B cell (primary cell): Measurements from ENCODE around the gene TMEM266.

ENCODE experiments used
- CTCF ChIP-seq: fragments of 200-600 bp; IDR thresholded peaks from one replicate; pipeline ENCODE4 v1.8.0; 2022; ENCODE audit warnings: antibody characterized with exemption, mild to moderate bottlenecking
- EZH2 ChIP-seq: IDR thresholded peaks from 2 replicates; pipeline ENCODE4 v1.6.1; 2012; ENCODE audit warnings: borderline replicate concordance, low read depth, mild to moderate bottlenecking, moderate library complexity, low read length; ENCODE audit not compliant: insufficient read depth, poor library complexity, severe bottlenecking

GRCh38 chr15:76183930-76184649 lies 124.3 kb downstream of the TMEM266 start:
- TF ChIP-seq CTCF (no peak), EZH2 (no peak)
